ENCODE results near the gene CHMP1B.

CHMP1B gene

GRCh38 chr18:11857177-11857887, 6.1 kb downstream of the CHMP1B start:
- DNase-seq (ENCODE audit: low read depth) = peak; percentile 100
- H3K4me3 ChIP-seq (ENCODE audit: control insufficient read depth, low read depth, low read length) = peak overlapping the region; percentile 12
- TF ChIP-seq, protein P1, sequence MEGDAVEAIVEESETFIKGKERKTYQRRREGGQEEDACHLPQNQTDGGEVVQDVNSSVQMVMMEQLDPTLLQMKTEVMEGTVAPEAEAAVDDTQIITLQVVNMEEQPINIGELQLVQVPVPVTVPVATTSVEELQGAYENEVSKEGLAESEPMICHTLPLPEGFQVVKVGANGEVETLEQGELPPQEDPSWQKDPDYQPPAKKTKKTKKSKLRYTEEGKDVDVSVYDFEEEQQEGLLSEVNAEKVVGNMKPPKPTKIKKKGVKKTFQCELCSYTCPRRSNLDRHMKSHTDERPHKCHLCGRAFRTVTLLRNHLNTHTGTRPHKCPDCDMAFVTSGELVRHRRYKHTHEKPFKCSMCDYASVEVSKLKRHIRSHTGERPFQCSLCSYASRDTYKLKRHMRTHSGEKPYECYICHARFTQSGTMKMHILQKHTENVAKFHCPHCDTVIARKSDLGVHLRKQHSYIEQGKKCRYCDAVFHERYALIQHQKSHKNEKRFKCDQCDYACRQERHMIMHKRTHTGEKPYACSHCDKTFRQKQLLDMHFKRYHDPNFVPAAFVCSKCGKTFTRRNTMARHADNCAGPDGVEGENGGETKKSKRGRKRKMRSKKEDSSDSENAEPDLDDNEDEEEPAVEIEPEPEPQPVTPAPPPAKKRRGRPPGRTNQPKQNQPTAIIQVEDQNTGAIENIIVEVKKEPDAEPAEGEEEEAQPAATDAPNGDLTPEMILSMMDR (conservative IDR thresholded peaks at IDR 0.05; ENCODE audit: control insufficient read depth, insufficient read depth, low read depth, low read length) = no peak

DNA sequence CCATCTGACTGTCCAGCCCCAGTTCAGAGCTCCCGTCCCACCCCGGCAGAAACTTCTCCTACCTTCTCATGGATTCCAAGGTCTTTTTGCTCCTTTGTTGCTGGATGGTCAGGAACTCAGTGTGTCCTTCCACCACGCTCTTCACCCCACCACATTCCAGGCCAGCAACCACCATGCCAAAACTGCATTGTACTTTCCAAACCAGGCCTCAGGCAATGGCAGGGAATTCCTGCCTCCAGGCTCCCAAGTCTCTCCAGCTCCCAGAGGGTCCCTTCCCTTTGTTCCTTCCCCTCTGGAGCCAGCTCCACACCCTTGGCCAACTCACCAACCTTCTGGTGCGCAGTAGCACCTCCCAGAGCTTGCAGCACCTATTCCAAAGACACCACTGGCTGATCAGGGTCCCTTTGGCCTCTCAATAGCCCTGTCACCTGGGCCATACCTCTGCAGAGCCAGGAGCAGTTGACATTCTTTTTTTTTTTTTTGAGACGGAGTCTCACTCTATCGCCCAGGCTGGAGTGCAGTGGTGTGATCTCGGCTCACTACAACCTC, 8.1 kb downstream of the CHMP1B start:
- no peak overlapping the region for H3K4me3 ChIP-seq (ENCODE audit: control insufficient read depth, low read depth, low read length)
- no peak for DNase-seq (ENCODE audit: low read depth)
- TF ChIP-seq, protein P1 (conservative IDR thresholded peaks at IDR 0.05; ENCODE audit: control insufficient read depth, insufficient read depth, low read depth, low read length) = no peak

- TF ChIP-seq, protein P1 (conservative IDR thresholded peaks at IDR 0.05; ENCODE audit: control insufficient read depth, insufficient read depth, low read depth, low read length) = peak; percentile 22
- DNase-seq (ENCODE audit: low read depth) = peak; percentile 90
- H3K4me3 ChIP-seq (ENCODE audit: control insufficient read depth, low read depth, low read length) = no peak overlapping the region
Observed at GRCh38 chr18:11859903-11860407, 8.7 kb downstream of the CHMP1B start.

DNA sequence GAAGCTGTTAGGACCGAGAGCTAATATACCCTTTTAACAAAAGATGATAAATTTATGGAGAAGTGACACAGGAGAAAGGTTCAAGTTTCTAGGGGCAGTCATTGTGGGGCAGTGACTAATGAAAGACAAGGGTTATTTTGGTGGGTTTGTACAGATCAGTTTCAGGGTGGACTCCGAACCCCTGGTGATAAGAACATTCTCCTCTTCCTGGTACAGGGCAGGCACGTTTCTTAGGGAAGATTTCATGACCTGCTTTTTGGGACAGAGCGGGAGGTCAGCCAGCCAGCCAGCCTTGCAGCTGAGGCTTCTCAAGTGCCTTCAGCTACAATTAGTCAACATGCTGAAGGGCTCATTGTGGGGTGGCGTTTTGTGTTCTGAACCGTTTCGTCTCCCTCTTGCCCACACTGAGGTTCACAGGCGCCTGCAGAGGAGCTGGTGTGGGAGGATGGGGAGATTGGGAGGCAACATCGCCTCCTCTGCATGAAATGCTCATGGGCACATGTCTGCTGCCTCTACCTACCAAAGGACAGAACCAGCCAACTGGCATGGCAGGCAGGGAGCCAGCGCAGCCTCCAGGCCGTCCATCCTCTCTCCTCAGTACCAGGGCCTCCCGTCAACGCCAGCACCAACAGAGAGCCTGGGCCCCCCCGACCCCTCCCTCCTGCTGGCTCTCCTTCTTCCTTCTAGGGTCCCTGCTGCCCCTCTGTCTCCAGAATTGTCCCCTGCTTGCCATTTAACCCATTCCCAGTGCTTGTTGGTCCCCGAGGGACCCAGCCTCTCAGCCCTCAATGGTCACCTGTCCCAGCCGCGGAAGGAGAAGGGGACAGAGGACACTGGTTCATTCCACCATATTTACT, 9.6 kb downstream of the CHMP1B start:
- TF ChIP-seq, protein P1 (conservative IDR thresholded peaks at IDR 0.05; ENCODE audit: control insufficient read depth, insufficient read depth, low read depth, low read length) = no peak
- no peak for DNase-seq (ENCODE audit: low read depth)
- H3K4me3 ChIP-seq (ENCODE audit: control insufficient read depth, low read depth, low read length) = no peak overlapping the region

DNA sequence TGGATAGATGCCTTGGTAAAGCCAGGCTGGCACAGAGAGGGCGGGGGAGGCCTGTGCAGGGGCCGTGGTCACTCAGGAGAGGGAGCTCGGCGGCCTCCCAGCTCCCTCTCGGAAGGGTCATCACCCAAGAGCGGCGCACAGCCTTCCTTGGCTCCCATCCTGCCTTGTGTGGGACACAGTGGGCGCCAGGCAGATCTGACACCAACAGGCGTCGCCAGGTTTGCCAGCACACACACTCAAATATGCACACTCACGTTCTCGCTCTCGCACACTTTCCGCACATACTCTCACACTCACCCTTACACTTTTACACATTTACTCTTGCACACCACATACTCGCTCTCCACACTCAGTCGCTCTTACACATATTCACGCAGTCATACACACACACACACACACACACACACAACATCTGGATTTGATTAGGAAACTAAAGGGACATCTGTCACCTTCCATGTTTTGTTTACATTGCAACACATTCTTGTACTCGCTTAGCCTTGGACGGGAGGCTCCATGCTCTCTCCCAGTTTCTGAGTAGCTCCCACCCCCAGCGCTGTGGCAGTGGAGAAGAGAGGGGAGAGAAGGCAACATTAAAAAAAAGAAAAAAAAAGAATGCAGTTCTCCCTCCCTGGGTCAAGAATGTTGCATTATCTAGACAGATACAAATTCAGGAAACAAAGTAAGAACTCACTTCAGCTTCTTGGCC, 10.5 kb downstream of the CHMP1B start:
- TF ChIP-seq, protein P1 (conservative IDR thresholded peaks at IDR 0.05; ENCODE audit: control insufficient read depth, insufficient read depth, low read depth, low read length) = no peak
- DNase-seq (ENCODE audit: low read depth) = no peak
- no peak overlapping the region for H3K4me3 ChIP-seq (ENCODE audit: control insufficient read depth, low read depth, low read length)

GRCh38 chr18:11862468-11863137, 11.4 kb downstream of the CHMP1B start:
- TF ChIP-seq, protein P1 (conservative IDR thresholded peaks at IDR 0.05; ENCODE audit: control insufficient read depth, insufficient read depth, low read depth, low read length) = no peak
- no peak for DNase-seq (ENCODE audit: low read depth)
- H3K4me3 ChIP-seq (ENCODE audit: control insufficient read depth, low read depth, low read length) = no peak overlapping the region

Data from fibroblast of mammary gland (primary cell).